Skeletal muscle cell (primary cell): ENCODE data around the gene IGFBP6.
A peak's percentile ranks its signal among the peaks of the same experiment; 100 is the strongest.
"Not testable (repeated sequence)": the region's sequence is repeated elsewhere in the genome, so short reads cannot be mapped to it uniquely, and the experiment has no call there.

Source experiments
- DNase-seq: peaks from one replicate; pipeline ENCODE4 v3.0.0-alpha.2; 2010; ENCODE audit warnings: low read depth
- H3K4me3 ChIP-seq: 2 replicates; pipeline ENCODE4 v1.5.1; 2011; ENCODE audit warnings: low read depth, mild to moderate bottlenecking, control low read depth, low read length, moderate library complexity

Gene IGFBP6

GRCh38 chr12:53093777-53094393 is 3.6 kb upstream of the IGFBP6 start:
- H3K4me3 ChIP-seq = no peak overlapping the region
- no peak for DNase-seq

DNA sequence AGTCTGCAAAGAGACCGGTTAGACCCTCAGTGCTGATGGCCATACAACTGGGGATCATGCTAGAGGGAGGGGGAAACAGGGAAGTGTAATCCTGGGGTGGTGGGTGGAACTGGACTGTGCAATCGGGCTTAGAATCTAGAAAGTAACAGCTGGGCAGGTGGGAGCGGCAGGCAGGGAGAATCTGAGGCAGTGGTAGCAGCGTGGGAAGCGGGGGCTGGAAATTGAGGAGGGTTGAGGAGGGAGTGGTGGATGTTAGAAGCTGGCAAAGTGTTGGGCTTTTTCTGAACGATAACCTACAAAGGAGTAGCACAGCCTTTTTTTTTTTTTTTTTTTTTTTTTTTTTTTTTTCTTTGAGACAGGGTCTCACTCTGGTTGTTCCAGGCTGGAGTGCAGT is 3.1 kb upstream of the IGFBP6 start:
- no peak for DNase-seq
- no peak overlapping the region for H3K4me3 ChIP-seq

DNA sequence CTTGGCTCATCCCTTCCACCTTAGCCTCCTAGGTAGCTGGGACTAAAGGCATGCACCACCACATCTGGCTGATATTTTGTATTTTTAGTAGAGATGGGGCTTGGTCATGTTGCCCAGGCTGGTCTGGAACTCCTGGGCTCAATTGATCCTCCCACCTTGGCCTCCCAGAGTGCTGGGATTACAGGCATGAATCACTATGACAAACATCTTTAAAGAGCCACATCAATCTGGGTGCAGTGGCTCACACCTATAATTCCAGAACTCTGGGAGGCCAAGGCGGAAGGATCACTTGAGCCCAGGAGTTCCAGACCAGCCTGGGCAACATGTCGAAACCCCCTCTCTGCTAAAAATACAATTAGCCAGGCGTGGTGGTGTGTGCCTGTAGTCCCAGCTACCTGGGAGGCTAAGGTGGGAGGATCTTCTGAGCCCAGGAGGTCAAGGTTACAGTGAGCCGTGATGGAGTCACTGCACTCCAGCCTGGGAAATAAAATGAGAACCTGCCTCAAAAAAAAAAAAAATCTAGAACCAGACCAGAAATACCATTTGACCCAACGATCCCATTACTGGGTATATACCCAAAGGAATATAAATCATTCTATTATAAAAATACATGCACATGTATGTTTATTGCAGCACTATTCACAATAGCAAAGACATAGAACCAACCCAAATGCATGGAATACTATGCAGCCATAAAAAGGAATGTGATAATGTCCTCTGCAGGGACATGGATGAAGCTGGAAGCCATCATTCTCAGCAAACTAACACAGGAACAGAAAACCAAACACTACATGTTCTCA is 2.5 kb upstream of the IGFBP6 start:
- DNase-seq, H3K4me3 ChIP-seq: not testable (repeated sequence)

DNA sequence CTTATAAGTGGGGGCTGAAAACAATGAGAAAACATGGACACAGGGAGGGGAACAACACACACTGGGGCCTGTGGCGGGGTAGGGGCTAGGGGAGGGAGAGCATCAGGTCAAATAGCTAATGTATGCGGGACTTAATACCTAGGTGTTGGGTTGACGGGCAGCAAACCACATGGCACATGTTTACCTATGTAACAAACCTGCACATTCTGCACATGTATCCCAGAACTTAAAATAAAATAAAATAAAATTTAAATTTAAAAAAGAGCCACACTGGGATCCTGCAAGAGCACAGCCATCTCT is 1.9 kb upstream of the IGFBP6 start:
- DNase-seq, H3K4me3 ChIP-seq: not testable (repeated sequence)

DNA sequence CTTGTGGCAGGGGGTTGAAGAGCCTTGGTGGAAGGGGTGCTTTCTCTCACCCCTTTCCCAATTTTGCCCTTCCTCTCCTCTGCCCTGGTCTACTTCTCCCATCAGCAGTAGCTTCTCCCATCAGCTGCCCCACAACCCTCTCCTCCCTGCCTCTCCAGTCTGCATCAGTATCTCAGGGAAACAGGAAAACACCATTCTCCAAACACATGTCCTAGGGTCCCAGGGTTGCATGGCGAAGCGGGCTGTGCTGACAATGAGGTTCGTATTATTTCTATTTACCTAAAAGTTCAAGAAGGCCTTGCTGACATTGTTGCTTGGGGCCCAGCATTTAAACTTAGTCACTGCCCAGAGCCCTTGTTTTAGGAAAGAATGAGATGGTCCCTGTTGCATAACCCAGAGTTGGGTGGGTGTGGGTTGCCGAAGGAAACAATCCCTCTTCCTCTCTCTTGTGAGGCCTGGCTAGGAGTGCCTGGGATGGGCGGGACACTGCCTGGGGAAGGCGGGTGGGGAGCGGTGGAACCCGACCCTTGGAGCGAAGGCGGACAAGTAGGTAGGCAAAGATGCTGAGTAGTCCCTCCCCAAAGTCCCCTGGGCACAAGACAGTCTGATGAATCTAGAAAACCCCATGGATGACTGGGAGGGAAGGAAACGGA is 1.3 kb upstream of the IGFBP6 start:
- DNase-seq = peak; percentile 82
- H3K4me3 ChIP-seq = peak overlapping the region; percentile 63

DNA sequence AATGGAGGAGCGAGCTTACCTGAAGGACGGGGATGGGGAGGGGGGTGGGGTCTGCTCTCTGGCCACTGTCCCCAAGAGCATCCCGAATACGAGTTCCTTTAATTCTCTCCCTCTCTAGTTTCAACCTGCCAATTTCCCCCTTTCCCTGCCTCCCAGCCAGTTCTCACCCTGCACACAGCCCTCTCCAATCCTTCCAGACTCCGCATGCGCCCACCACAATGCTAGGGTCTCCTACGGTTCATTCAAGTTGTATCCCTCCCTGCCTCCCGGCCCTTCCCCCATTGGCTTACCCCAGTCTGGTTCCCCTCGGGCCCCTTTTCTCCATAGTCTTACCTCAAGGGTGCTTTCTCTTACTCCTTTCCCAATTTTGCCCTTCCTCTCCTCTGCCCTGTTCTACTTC is 708 bp upstream of the IGFBP6 start:
- H3K4me3 ChIP-seq = peak overlapping the region; percentile 63
- no peak for DNase-seq

DNA sequence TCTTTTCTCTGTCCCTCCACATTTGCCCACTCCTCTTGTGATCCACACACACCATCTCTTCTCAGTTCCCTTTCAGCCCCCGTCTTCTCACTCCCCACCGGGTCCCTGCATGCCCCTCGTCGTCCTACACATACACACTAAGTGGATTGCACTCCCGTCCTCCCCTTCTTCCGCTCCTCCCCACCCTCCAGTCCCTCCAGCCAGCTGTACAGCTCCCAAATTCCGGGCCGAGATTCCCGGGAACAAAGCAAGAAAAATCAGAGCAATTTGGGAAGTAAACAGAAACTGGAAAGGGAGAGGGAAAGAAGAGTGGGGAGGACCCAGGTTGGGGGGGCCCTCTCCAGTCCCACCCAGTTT is 282 bp upstream of the IGFBP6 start:
- DNase-seq = no peak
- H3K4me3 ChIP-seq = peak overlapping the region; percentile 63

DNA sequence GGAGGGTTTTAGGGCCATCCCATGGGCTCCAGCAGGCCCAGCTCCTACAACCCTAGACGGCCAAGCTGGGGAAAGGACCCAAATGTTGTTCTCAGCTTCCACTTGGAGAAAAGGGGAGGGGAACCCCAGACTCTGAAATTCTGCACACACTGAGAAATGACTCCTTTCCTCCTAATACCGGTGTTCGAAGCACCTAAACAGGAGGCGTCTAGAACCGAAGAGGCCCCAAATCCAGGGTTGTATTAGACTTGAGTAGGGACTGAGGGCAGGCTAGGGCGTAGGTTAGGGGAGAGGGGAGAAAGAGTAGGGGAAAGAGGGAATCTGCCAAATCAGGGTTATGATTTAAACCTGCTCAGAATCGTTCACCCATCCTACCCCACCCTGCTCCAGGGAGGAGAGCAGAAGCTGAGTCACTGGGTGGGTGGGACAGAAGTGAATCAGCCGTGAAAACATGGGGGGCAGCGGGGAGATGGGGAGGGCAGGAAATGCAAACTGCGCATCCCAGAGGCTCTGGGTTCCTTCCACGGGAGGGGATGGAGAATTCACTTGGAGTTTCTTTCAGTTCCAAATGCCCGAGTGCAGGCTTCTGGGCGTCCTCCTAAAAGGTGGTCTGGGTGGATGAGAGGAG is 1.0 kb downstream of the IGFBP6 start:
- H3K4me3 ChIP-seq = peak overlapping the region; percentile 63
- DNase-seq = peak; percentile 41

DNA sequence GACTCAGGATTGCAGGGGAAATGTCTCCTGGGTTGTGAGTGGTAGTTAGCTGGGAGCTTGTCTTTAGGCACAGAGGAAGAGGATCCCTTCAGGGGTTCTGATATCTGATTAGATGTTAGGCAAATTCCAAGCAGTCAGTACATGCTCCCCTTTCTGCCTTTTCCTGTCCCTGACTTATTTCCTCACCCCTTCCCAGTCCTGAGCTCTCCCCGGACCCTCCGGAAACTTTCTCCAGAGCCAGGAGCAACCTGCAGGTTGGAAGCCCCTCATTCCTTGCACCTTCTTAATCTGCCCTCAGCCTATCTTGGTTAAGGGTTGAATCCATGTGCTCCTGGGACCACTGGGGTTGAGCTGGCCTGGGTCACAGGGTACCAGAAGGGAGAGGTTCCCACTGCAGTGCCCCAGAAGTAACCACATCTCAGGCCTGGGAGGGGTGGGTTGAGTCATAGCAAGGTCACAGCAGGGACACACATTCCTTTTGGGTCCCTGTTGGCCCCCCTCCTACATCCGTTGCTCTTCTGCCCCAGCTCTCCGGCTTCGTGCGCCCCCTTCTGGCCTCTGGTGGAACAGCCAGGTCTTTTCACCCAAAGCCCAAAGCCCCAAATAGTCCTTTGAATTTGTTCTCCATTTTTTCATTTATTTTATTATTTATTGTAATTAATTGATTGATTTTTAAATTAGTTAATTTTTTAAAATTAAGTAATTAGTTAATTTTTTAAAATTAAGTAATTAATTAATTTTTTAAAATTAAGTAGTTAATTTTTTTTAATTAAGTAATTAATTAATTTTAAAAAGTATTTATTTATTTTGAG is 1.8 kb downstream of the IGFBP6 start:
- peak; percentile 84 for DNase-seq
- peak overlapping the region; percentile 63 for H3K4me3 ChIP-seq

DNA sequence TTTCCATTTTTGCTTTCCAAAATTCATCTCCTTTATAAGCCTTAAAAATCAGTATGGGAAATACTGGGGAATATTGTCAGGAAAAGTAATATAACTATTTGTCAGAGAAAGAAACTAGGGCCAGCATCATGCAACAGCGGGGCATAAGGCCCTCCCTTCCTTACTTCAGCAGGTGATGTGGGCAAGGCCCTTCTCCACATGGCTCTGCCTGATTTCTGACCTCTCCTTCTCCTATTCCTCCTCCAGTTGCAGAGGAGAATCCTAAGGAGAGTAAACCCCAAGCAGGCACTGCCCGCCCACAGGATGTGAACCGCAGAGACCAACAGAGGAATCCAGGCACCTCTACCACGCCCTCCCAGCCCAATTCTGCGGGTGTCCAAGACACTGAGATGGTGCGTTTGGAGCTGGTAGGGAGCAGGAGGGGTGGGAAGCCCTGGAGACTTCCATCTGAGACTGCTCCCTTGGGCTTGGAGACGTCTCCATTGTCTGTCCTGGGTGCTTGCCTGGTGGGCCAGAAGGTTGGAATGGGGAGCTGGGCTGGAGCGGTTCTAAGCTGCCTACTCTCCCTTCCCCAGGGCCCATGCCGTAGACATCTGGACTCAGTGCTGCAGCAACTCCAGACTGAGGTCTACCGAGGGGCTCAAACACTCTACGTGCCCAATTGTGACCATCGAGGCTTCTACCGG is 3.1 kb downstream of the IGFBP6 start:
- no peak overlapping the region for H3K4me3 ChIP-seq
- no peak for DNase-seq

DNA sequence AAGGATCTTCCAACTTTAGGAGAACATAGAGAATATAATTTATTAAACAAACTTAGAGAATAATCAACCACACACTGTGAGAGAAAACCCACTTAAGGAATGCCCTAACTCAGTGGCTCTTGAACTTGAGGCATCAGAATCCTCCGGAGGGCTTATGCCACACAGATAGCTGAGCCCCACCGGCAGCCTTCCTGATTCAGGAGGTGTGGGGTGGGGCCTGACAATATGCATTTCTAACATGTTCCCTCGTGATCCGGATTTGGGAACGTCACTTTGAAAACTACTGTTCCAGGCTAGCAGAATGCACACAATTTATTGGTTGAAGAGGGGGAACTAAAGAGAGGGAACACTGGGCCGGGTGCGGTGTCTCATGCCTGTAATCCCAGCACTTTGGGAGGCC is 3.8 kb downstream of the IGFBP6 start:
- no peak for DNase-seq
- H3K4me3 ChIP-seq = no peak overlapping the region

DNA sequence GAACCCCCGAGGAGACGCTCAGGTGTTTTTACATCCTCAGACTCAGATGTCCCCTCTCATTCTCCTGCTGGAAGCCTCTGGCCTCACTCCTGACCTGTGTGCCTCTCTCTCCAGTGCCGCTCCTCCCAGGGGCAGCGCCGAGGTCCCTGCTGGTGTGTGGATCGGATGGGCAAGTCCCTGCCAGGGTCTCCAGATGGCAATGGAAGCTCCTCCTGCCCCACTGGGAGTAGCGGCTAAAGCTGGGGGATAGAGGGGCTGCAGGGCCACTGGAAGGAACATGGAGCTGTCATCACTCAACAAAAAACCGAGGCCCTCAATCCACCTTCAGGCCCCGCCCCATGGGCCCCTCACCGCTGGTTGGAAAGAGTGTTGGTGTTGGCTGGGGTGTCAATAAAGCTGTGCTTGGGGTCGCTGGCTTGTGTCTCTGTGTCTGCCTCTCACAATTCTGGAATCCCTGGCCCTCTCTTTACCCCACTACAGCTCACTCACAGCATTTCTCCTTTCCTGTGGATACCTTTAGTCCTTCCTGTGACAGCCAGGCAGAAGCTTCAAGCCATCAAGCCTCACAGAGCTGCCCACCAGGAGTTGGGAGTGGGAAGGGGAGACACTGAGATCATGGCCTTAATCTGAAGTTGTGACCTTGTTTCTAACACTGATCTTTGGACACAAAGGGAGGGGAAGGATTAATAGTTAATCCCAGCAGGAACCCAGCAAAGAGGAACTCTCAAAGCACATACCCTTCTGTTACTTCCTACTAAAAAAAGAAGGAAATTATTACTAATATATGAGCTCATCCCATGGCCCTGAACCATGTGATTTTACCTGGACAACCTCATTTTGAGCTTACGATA is 4.7 kb downstream of the IGFBP6 start:
- H3K4me3 ChIP-seq = no peak overlapping the region
- no peak for DNase-seq

DNA sequence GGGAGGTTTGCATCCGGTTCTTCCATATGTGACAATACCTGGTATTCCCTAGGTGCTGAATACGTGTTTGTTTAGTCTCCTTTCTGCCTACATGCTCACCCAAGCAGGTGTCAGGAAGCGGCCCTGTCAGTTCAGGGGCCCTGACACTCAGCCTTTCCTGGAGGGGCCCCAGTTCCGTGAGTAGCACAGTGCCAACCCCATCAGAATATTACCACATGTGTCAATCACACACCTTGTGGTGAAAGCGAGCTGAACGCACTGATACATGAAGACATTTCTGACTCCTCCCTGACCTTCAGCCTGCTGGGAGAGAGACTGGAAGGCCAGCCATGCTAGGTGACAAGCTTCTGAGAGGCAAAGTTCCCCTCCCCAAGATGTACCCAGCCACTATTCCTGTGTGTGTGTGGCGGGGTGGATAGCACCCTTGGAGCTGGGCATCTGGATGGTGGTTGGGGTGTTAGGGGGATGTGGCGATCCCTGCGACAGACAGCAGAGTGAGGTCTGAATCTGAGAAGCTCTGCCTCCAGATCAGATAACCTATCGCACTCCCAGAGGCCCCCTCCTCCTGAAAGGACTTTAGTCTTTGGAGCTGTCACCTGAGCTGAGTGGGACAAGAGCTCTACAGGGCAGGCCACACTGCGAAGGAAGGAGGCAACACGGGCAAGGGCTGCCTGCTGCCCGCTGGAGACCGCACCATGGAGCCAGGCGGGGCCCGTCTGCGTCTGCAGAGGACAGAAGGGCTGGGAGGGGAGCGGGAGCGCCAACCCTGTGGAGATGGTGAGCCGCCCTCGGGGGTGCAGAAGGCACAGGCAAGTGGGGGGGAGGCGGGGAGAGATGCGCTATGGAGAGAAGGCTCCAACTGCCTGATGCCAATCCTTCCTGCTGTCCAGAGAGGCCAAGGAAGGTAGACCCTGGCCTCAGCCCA is 5.7 kb downstream of the IGFBP6 start, which contains the start of gene SOAT2:
SOAT2 (plus strand) TSS at position 604 of the 925 bp plus-strand sequence; CDS start at position 696, 92 bp downstream.
- no peak for DNase-seq
- no peak within 1 kb of the TSS for H3K4me3 ChIP-seq

GRCh38 chr12:53103860-53104305 is 6.4 kb downstream of the IGFBP6 start:
- no peak overlapping the region for H3K4me3 ChIP-seq
- no peak for DNase-seq

DNA sequence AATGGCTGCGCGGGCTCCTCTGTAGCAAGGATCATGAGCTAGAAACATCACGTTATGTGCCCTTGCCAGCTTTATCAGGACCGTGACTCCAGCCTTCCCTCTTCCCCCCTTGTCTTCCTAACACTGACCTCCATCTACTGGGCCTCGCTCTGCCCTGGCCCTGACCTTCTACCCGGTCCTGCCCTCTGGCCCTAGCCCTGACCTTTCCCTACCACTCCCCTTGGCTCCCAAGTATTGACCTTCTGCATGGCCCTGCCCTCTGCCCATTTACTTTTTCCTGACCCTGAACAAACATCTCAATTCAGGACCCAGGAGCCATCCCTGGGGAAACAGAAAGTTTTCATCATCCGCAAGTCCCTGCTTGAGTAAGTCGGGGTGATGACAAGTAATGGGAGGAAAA is 7.8 kb downstream of the IGFBP6 start:
- no peak overlapping the region for H3K4me3 ChIP-seq
- DNase-seq = no peak

GRCh38 chr12:53105712-53106439 is 8.4 kb downstream of the IGFBP6 start:
- H3K4me3 ChIP-seq = no peak overlapping the region
- DNase-seq = no peak
